Keratinocyte (primary cell): ENCODE data around the gene TTC22.

ENCODE experiments used
- CTCF ChIP-seq, 3 experiments: IDR thresholded peaks in 1 of 3; conservative IDR thresholded peaks in 1 of 3; optimal IDR thresholded peaks in 1 of 3; 2 replicates in 2 of 3; 3 replicates in 1 of 3; pipeline versions ENCODE3 to v1.5.1; 2011; ENCODE audit warnings: low read length in 3 of 3, mild to moderate bottlenecking in 3 of 3, moderate library complexity in 2 of 3, control low read depth in 1 of 3, inconsistent platforms in 1 of 3; ENCODE audit not compliant: insufficient read depth in 2 of 3; ENCODE audit errors: extremely low read depth in 1 of 3
- EZH2 ChIP-seq: IDR thresholded peaks from one replicate; pipeline ENCODE4 v1.6.1; 2012; ENCODE audit warnings: inconsistent platforms, mild to moderate bottlenecking, low read length, moderate library complexity

GRCh38 chr1:54754486-54755285 lies 46.4 kb downstream of the TTC22 start:
- TF ChIP-seq CTCF (optimal IDR thresholded peaks at IDR 0.05 in 1 of 3, IDR thresholded peaks at IDR 0.05 in 1 of 3, conservative IDR thresholded peaks at IDR 0.05 in 1 of 3; ENCODE audit: extremely low read depth in 1 of 3, insufficient read depth in 2 of 3, low read length in 3 of 3) (no peak), EZH2 (no peak)
